ENCODE results near the gene ITGBL1. TPM values are rescaled to one million over a fixed set of nuclear protein-coding genes. Genes with fewer than 3 reads are reported as not detected.

ITGBL1 gene
- total and polyA plus RNA-seq, 2 of the 4 experiments (the other 2 are of a cell fraction): 22.2 to 24.2 TPM

DNA sequence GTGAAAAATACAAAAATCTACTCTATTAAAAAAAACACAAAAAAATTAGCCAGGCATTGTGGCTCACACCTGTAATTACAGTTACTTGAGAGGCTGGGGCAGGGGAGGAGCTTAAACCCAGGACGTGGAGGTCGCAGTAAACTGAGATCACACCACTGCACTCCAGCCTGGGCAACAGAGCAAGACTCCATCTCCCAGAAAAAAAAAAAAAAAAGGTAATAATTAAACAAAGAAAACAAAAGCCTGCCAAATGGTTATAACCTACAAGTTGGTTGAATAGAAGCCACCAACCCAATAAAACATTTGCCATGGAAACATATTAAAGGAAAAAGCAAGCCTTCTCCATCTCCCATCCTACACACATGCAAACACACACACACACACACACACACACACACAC is 255.2 kb downstream of the ITGBL1 start:
- Histone ChIP-seq H3K4me3 (ENCODE audit: insufficient read depth, low read depth, low read length) (no peak overlapping the region), H3K4me2 (ENCODE audit: low read depth, low read length) (no peak overlapping the region), H2AK9ac (replicated peaks; ENCODE audit: low read depth, low read length, poor library complexity) (no peak overlapping the region), H3K79me1 (ENCODE audit: low read depth in 1 of 2, low read length in 2 of 2) (no peaks in the 10 kb centered on the region), H2BK20ac (ENCODE audit: low read depth, low read length) (no peak overlapping the region), H4K5ac (ENCODE audit: low read depth, low read length) (no peak overlapping the region), H4K91ac (ENCODE audit: insufficient read depth, low read depth, low read length) (no peak overlapping the region), H2BK120ac (ENCODE audit: low read depth, low read length) (no peak overlapping the region), H3K27ac (ENCODE audit: insufficient read depth, low read length) (no peak overlapping the region), H3K36me3 (ENCODE audit: control insufficient read depth, insufficient read depth, low read length) (no peaks in the 10 kb centered on the region), H3K23ac (ENCODE audit: low read depth, low read length) (no peak overlapping the region), H2BK5ac (ENCODE audit: low read depth, low read length, poor library complexity, severe bottlenecking) (no peak overlapping the region), H4K8ac (ENCODE audit: low read depth in 2 of 2, low read length in 2 of 2) (no peak overlapping the region), H3K9ac (ENCODE audit: low read depth, low read length) (no peak overlapping the region), H2AFZ (replicated peaks; ENCODE audit: low read length, poor library complexity) (no peak overlapping the region), H3K27me3 (ENCODE audit: control insufficient read depth, insufficient read depth, low read length) (no peaks in the 10 kb centered on the region), H3K4ac (ENCODE audit: low read depth, low read length) (no peak overlapping the region), H3K14ac (replicated peaks; ENCODE audit: low read depth, low read length) (no peak overlapping the region), H3K9me1 (ENCODE audit: insufficient read depth, low read length) (no peaks in the 10 kb centered on the region), H3K9me3 (ENCODE audit: control insufficient read depth, insufficient read depth, low read length) (no peaks in the 10 kb centered on the region), H2BK15ac (ENCODE audit: low read depth, low read length) (no peak overlapping the region), H3K4me1 (ENCODE audit: control insufficient read depth, insufficient read depth, low read length) (no peaks in the 10 kb centered on the region), H4K20me1 (ENCODE audit: insufficient read depth, low read length) (no peaks in the 10 kb centered on the region), H2AK5ac (ENCODE audit: low read depth, low read length) (no peak overlapping the region), H3K56ac (ENCODE audit: extremely low read depth, insufficient read depth, low read length) (no peak overlapping the region), H3K18ac (ENCODE audit: low read depth, low read length) (no peak overlapping the region)
- in situ Hi-C loops (cut with MboI; ENCODE audit: low sequenced_read_pairs) (no loop called here), dilution Hi-C loops (cut with HindIII; ENCODE audit: low sequenced_read_pairs, unreplicated experiment) (no loop called here), intact Hi-C loops (cut with micrococcal nuclease) (loop anchor here (5.0 kb wide), 1 partner anchor 190 kb away; no protein-coding TSS in a partner anchor)
- ChIA-PET CTCF (interaction anchor here (1.5 kb wide), 1 partner anchor 10 kb away, joined by 3 read pairs; no protein-coding TSS in a partner anchor), POLR2A (ENCODE audit: unreplicated experiment) (no interaction called here)
- BruUV-seq (replicated peaks): no TSS peak
- no CpG with 5 or more reads among the region's 2 CpGs for WGBS, 2 experiments (ENCODE audit: extremely low coverage in 2 of 2, insufficient read length in 1 of 2)
- TF ChIP-seq, protein P1, sequence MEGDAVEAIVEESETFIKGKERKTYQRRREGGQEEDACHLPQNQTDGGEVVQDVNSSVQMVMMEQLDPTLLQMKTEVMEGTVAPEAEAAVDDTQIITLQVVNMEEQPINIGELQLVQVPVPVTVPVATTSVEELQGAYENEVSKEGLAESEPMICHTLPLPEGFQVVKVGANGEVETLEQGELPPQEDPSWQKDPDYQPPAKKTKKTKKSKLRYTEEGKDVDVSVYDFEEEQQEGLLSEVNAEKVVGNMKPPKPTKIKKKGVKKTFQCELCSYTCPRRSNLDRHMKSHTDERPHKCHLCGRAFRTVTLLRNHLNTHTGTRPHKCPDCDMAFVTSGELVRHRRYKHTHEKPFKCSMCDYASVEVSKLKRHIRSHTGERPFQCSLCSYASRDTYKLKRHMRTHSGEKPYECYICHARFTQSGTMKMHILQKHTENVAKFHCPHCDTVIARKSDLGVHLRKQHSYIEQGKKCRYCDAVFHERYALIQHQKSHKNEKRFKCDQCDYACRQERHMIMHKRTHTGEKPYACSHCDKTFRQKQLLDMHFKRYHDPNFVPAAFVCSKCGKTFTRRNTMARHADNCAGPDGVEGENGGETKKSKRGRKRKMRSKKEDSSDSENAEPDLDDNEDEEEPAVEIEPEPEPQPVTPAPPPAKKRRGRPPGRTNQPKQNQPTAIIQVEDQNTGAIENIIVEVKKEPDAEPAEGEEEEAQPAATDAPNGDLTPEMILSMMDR (conservative IDR thresholded peaks at IDR 0.05; ENCODE audit: low read depth, low read length): no peak
- TF ChIP-seq POLR2A (IDR thresholded peaks at IDR 0.05; ENCODE audit: low read depth, low read length) (no peak), RFX5 (IDR thresholded peaks at IDR 0.05; ENCODE audit: low read depth, low read length) (no peak), MAZ (IDR thresholded peaks at IDR 0.05; ENCODE audit: borderline replicate concordance, low read depth, low read length) (no peak), FOS (IDR thresholded peaks at IDR 0.05; ENCODE audit: low read depth, low read length) (no peak), CHD1 (IDR thresholded peaks at IDR 0.05; ENCODE audit: low read depth, low read length) (no peak), BHLHE40 (IDR thresholded peaks at IDR 0.05; ENCODE audit: low read depth, low read length) (no peak), MXI1 (IDR thresholded peaks at IDR 0.05; ENCODE audit: borderline replicate concordance, low read depth, low read length) (no peak), NFE2L2 (IDR thresholded peaks at IDR 0.05; ENCODE audit: low read depth, low read length) (no peak), MAFK (IDR thresholded peaks at IDR 0.05; ENCODE audit: low read depth, low read length) (no peak), RAD21 (IDR thresholded peaks at IDR 0.05; ENCODE audit: low read length) (no peak), RCOR1 (IDR thresholded peaks at IDR 0.05; ENCODE audit: insufficient replicate concordance, low read length) (no peak), SMC3 (IDR thresholded peaks at IDR 0.05; ENCODE audit: low read depth, low read length) (no peak), CEBPB (IDR thresholded peaks at IDR 0.05; ENCODE audit: low read depth, low read length) (no peak)
- TF ChIP-seq, protein P2, sequence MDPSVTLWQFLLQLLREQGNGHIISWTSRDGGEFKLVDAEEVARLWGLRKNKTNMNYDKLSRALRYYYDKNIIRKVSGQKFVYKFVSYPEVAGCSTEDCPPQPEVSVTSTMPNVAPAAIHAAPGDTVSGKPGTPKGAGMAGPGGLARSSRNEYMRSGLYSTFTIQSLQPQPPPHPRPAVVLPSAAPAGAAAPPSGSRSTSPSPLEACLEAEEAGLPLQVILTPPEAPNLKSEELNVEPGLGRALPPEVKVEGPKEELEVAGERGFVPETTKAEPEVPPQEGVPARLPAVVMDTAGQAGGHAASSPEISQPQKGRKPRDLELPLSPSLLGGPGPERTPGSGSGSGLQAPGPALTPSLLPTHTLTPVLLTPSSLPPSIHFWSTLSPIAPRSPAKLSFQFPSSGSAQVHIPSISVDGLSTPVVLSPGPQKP (IDR thresholded peaks at IDR 0.05; ENCODE audit: borderline replicate concordance, low read depth, low read length): no peak
- TF ChIP-seq, protein P3, sequence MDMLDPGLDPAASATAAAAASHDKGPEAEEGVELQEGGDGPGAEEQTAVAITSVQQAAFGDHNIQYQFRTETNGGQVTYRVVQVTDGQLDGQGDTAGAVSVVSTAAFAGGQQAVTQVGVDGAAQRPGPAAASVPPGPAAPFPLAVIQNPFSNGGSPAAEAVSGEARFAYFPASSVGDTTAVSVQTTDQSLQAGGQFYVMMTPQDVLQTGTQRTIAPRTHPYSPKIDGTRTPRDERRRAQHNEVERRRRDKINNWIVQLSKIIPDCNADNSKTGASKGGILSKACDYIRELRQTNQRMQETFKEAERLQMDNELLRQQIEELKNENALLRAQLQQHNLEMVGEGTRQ (IDR thresholded peaks at IDR 0.05; ENCODE audit: low read depth, low read length): no peak
- ATAC-seq (ENCODE audit: low read depth) (no peak), DNase-seq (no peak)

Data from IMR-90 (cell line).